Muscle of leg (tissue), 11 donors: Measurements from ENCODE around the gene TK1. TPM values are rescaled to one million over a fixed set of nuclear protein-coding genes. Genes with fewer than 3 reads are reported as not detected.

ENCODE experiments used
- DNase-seq: peaks from one replicate; pipeline ENCODE4 v3.0.0; 2013
- H3K27ac ChIP-seq: one replicate; pipeline ENCODE4 v1.5.1; 2013; ENCODE audit warnings: mild to moderate bottlenecking, low read length, control low read depth
- H3K27me3 ChIP-seq: one replicate; pipeline ENCODE4 v1.6.1; 2013; ENCODE audit warnings: low read length; ENCODE audit not compliant: control insufficient read depth, insufficient read depth
- H3K36me3 ChIP-seq: one replicate; pipeline ENCODE4 v1.6.1; 2013; ENCODE audit warnings: low read length; ENCODE audit not compliant: control insufficient read depth, insufficient read depth
- H3K4me1 ChIP-seq: one replicate; pipeline ENCODE4 v1.6.1; 2013; ENCODE audit warnings: low read length; ENCODE audit not compliant: control insufficient read depth, insufficient read depth
- H3K4me3 ChIP-seq: one replicate; pipeline ENCODE4 v1.5.1; 2013; ENCODE audit warnings: low read length, control low read depth
- H3K9me3 ChIP-seq: replicated peaks from 2 replicates; pipeline ENCODE4 v1.6.1; 2013; ENCODE audit warnings: low read depth, low read length; ENCODE audit not compliant: control insufficient read depth
- WGBS: methylation state at CpG from one replicate; pipeline ENCODE4 v1.1.5; 2013; ENCODE audit warnings: missing lambda C conversion rate; ENCODE audit not compliant: insufficient coverage; 5-methylcytosine and 5-hydroxymethylcytosine counted together
- polyA plus RNA-seq, 8 donors: library from polyadenylated mRNA; unstranded; fragments of 120-200 nt; gene quantifications; one replicate each; pipeline versions ENCODE4 v1.2.1 to v1.2.3, GENCODE V29; 2013; ENCODE audit warnings: inconsistent platforms in 1 of 8, low replicate concordance in 1 of 8; ENCODE audit not compliant: insufficient read length in 8 of 8, insufficient read depth in 1 of 8
- total RNA-seq: library from RNA; stranded (reverse); fragments of 120-200 nt; gene quantifications from one replicate; pipeline ENCODE4 v1.2.4, GENCODE V29; 2013

TK1 gene
- total and polyA plus RNA-seq, 9 donors, result 11.8 to 31.6 (median 27.5) TPM

DNA sequence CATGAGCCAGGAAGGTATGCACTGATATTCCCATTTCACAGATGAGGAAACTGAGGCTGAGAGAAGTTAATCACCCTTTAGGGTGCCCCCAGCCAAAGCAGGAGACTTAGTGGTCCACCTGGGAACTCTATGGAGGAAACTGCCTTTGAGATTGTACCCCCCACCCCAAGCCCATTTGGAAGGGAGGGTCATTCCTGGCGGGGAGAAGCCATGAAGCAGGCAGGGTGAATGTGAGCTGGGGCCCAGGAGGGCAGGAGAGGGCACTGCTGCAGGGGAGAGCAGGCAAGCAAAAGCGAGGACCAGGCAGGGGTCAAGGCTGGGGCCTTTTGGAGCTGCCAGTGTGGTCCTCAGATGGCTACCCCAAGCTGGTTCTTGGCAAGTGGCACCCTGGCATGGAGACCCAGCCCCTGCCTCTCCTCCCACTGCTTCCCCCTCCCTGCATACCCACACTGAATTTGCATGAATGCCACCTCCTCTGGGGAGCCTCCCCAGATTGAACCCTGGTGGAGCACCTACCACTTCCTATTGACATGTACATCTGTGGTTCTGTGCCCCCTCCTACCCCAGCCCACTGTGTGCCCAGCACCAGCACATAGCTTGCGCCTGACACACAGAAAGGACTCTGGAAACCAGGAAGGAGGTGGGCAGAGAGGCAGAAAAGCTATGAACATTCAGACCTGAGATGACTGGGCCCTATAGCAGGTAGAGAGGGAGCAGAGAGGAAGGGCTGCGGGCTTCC is 57.3 kb downstream of the TK1 start:
- Histone ChIP-seq H3K27me3 (peaks cover 49% of the 10 kb centered on the region), H3K27ac (peak overlapping the region; percentile 42), H3K9me3 (no peaks in the 10 kb centered on the region), H3K36me3 (peaks cover 14% of the 10 kb centered on the region), H3K4me1 (peaks cover 84% of the 10 kb centered on the region), H3K4me3 (no peak overlapping the region)
- DNase-seq, result no peak
- 86% methylated on average over 3 of the region's 4 CpGs for WGBS

DNA sequence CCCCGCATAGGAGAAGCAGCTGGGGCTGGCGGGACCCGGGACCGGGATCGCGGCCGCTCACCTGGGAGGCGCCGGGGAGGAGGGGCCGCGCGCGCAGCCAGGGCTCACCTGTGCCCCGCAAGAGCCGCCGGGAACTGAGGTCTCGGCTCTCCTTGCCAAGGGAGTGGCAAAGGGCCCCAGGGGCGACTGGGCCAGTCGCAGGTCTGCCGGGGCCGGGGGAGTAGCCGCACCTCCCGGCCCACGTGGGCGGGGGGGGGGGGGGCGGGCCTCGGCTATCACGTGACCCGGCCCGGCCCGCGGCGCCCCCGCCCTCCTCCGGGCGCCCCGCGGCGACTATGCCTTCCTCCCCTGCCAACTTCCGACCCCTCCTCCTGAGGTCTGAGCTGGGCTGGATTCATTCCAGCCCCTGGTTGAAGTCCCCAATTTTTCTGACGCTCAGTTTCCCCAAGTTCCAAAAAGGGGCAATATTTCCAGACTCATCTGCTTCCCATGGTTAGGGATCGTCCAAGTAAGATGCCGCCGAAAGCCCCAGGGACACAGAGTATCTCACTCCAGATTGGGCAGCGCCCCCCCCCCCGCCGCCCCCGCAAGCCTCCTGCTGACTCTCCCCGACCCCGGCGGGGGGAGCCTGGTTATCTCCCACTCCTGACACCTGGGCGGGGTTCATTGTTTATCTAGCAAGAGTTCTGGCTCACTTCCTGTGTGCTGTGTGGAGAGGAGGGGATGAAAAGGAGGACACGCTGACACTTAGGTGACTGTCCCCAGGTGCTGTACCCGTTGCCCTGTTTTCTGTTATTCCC is 58.1 kb downstream of the TK1 start, which contains the start of gene TMC6:
TMC6 (minus strand) TSS at position 205 of the 800 bp plus-strand sequence. CDS start 1,923 bp downstream, outside the sequence.
- Histone ChIP-seq H3K27ac (peak within 1 kb of the TSS; percentile 78), H3K4me3 (peak within 1 kb of the TSS; percentile 68), H3K4me1 (peaks cover 86% of the 10 kb centered on the region), H3K9me3 (no peaks in the 10 kb centered on the region), H3K36me3 (peaks cover 19% of the 10 kb centered on the region), H3K27me3 (peaks cover 44% of the 10 kb centered on the region)
- peak; percentile 61 for DNase-seq
- 3% methylated on average over 30 of the region's 54 CpGs for WGBS

DNA sequence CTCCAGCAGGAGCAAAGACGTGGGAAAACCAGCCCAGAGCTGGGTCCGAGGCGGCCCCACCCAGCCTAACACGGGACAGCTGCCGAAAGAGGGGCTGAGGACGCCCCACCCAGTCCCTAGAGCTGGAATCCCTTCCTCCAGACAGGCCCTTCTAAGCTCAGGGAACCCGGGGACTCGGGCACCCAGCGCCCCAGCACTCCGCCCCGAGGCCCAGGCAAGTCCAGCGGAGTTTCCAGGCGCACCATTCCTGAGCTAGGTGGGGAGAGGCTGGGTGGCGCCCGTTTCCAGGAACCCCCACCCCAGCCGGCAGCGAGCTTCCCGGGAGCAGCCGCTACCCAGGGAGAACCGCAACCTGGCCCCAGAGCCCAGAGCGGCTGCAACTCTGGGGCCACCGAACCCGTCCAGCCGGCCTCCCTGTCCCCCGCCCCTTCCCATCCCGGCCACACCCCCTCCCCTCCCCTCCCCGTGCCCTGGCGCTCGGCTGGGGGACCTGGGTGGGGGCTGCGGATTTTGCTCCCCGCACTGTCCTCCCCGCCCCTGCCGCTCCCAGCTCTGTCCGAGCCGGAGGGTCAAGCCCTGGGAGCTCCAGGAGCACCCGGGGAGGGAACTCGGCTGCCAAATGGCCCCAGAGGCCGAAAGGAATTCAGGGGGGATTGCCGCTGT is 58.8 kb downstream of the TK1 start:
- peak overlapping the region; percentile 78 for H3K27ac ChIP-seq
- WGBS, result 3% methylated on average over 16 of the region's 39 CpGs
- DNase-seq, result no peak
- peaks cover 81% of the 10 kb centered on the region for H3K4me1 ChIP-seq
- H3K27me3 ChIP-seq, result peaks cover 38% of the 10 kb centered on the region
- peak overlapping the region; percentile 68 for H3K4me3 ChIP-seq
- H3K9me3 ChIP-seq, result no peaks in the 10 kb centered on the region
- peaks cover 26% of the 10 kb centered on the region for H3K36me3 ChIP-seq

DNA sequence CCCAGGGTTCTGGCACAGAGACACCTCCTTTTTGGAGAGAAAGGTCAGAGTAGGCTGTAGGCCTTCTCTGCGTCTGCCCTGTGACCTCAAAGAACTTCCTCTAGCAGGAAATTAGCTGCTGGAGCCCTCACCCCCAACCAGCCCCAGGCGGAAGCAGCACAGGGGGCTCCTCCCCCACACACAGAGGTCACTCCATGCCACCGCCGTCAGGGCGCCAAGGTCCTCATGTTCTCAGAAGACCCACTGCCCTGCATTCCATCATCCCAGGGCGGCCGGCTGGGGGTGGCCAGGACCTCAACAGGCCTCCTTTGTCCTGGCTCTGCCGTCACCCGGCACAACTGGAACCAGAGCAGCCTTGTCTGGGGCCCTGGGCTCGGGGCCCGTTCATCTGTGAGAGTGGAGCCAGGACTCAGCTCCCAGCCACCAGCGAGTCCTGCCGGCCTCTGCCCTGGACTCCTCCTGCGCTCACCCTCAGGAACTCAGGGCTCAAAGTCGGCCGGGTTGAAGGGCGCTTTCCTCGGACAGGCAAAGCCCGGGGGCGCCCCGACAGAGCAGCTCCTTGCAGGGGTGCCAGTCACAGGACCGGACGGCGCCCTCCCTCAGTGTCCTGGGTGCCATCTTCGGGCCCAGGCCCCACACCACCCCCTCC is 59.5 kb downstream of the TK1 start:
- peaks cover 31% of the 10 kb centered on the region for H3K36me3 ChIP-seq
- peak; percentile 69 for DNase-seq
- peaks cover 35% of the 10 kb centered on the region for H3K27me3 ChIP-seq
- H3K9me3 ChIP-seq, result no peaks in the 10 kb centered on the region
- WGBS, result 20% methylated on average over 24 of the region's 25 CpGs
- peaks cover 77% of the 10 kb centered on the region for H3K4me1 ChIP-seq
- H3K27ac ChIP-seq, result peak overlapping the region; percentile 78
- peak overlapping the region; percentile 68 for H3K4me3 ChIP-seq

DNA sequence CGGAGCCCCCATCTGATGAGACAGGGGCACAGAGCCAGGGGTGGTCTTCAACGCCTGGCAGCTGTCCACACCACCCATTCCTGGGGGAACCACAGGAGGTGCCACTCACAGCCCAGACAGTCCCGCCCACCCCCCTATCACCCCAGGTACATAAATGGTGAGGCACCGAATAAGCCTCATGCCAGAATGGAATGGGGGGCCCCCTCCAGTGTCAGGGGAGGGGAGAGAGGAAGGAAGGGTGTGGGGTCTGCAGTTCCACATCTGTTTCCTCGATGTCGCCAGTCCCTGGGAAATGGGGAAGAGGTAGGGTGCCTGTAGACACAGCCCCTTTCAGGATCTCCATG is 60.0 kb downstream of the TK1 start:
- DNase-seq, result no peak
- Histone ChIP-seq H3K9me3 (no peaks in the 10 kb centered on the region), H3K27ac (peak overlapping the region; percentile 78), H3K27me3 (peaks cover 32% of the 10 kb centered on the region), H3K4me1 (peaks cover 72% of the 10 kb centered on the region), H3K36me3 (peaks cover 35% of the 10 kb centered on the region), H3K4me3 (peak overlapping the region; percentile 68)
- 50% methylated on average over 1 of the region's 6 CpGs for WGBS

DNA sequence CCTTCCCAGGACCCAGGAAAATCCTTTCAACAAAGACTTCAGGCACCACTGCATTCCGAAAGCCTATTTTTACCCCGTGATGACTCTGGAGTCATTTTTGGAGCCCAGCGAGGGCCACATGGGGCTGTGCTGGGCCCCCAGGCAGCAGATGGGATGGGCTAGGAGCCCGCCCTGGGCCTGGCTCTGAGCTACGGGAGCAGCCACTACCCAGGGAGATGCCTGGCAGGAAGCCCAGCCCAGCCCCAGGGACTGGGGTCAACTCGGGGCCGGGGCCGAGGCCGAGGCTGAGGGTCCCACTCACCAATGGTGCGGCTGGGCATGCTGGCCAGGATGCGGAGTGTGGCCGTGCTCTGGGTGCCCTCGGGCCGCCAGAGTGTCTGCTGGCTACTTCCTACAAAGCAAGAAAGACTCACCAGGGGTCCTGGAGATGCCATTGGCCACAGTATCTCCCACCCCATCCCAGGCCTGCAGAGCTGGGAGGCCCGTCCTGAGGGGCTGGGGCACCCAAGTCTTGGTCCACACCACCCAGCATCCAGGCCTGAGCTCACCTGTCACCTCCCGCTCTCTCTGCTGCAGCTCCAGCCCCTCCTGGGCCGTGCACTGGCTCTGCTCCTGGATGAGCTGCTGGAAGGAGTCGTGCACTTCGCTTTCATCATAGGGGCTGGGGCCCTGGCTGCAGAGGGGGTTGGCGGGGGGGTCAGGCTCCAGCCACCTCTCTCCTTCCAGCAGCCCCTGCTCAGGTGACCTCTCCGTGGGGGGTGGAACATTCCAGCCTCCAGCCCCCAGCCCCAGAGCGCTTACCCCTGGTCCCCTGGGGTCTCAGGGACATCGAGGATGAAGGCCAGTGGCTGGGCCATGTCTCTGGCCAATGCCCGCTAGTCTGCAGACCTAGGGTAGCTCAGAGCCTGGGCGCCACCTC is 60.6 kb downstream of the TK1 start:
- Histone ChIP-seq H3K4me3 (no peak overlapping the region), H3K27me3 (peaks cover 26% of the 10 kb centered on the region), H3K9me3 (no peaks in the 10 kb centered on the region), H3K36me3 (peaks cover 38% of the 10 kb centered on the region), H3K4me1 (peaks cover 67% of the 10 kb centered on the region), H3K27ac (peak overlapping the region; percentile 69)
- 43% methylated on average over 20 of the region's 25 CpGs for WGBS
- DNase-seq, result peak; percentile 47

DNA sequence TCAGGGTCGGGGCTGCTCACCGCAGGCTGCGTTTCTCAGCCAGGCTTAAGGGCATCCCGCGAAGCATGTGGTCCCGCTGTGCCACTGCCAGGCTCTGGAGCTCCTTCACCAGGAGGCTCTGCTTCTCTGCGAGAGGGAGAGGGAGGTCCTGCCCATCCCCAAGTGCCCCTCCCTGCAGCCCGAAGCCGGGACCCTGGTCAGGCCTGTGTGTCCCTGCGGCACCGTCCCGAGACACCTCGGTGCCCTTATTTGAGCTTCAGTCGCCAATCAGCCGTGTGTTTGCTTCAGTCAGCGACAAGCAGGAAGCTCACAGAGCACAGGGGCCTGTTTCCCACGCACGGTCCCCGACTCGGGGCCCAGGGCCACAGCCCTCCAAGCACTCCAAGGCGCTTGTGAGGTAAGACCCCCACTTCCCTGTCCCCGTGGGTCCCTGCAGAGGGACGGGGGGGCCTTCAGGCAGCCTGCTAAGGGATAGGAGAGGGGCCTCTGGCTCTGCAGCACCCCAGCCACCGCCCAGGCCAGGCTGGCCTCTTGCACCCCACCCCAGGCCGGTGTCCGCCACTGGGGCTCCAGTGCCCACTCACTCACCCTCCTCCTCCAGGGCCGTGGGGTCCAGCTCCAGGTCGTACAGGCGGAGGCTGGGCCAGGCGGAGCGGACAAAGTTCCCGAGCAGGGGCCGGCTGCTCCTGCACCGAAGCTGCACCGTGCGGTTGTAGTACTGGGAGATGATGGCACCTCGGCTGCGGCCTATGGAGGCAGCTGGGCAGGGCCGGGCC is 61.5 kb downstream of the TK1 start:
- peaks cover 47% of the 10 kb centered on the region for H3K36me3 ChIP-seq
- peaks cover 63% of the 10 kb centered on the region for H3K4me1 ChIP-seq
- no peak overlapping the region for H3K4me3 ChIP-seq
- no peaks in the 10 kb centered on the region for H3K9me3 ChIP-seq
- peak overlapping the region; percentile 69 for H3K27ac ChIP-seq
- 77% methylated on average over 29 of the region's 39 CpGs for WGBS
- DNase-seq, result no peak
- peaks cover 17% of the 10 kb centered on the region for H3K27me3 ChIP-seq

DNA sequence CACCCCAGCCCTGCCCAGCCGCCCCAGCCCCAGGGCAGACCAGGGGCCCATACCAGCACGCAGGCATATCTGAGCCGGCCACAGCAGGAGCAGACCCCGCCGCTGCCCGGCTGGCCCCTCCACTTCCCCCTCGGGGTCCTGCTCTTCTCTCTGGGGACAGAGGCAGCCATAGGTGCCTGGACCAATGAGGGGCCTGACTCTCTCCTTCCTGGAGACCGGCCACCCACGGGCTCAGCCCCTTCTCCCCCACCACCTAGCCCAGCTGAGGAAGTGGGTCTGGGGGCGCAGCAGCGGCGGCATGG is 62.1 kb downstream of the TK1 start:
- peaks cover 47% of the 10 kb centered on the region for H3K36me3 ChIP-seq
- no peak overlapping the region for H3K4me3 ChIP-seq
- no peak for DNase-seq
- 71% methylated on average over 11 of the region's 12 CpGs for WGBS
- peaks cover 58% of the 10 kb centered on the region for H3K4me1 ChIP-seq
- no peaks in the 10 kb centered on the region for H3K9me3 ChIP-seq
- H3K27ac ChIP-seq, result no peak overlapping the region
- H3K27me3 ChIP-seq, result peaks cover 12% of the 10 kb centered on the region
